Stimulated activated CD8-positive, alpha-beta memory T cell treated with anti-CD3 and anti-CD28 coated beads, Interleukin-15, amount 100 ng/mL, for 48 hours (primary cell): ENCODE measurements around the gene LMF2.

Source experiments
- DNase-seq, 2 donors: peaks; one replicate each; pipeline ENCODE4 v3.0.0-alpha.2; 2020; ENCODE audit warnings: low read depth in 2 of 2

The LMF2 gene

DNA sequence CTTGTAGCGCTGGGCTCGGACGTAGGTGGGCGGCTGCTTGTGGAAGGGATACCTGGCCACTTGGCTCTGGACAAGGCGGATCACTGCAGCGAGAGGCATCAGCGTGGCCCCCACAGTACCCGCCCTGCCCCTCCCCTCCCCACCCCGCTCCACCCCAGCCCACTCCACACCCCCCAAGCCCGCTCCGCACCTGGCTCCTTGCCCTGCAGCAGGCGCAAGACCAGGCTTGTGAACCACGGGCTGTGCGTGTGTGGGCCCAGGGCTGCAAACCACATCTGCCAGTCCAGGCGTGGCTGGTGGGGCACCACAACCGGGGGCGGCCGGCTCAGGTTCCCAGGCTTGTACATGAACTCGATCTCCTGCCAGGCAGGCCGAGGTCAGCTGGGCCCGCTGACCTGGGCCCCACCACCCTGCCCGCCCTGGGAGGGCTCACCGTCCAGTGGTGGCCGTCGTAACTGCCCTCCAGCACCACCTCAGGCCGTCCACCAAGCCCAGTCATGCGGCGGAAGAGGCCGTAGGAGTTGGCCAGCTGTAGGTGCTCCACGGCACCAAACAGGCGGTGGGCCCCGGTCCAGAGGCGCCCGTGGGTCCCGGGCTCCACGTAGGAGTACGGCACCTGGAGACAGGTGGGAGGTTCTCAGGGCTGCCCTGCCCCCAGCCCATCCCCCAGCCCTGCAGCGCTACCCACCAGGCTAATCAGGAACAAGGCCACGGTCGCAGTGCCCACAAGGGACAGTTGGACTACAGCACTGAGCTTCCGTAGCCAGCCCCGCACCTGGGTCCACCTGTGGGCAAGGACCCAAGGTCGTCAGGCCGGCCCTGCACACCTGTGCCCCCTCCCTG, 2.9 kb downstream of the LMF2 start:
- no peak for DNase-seq

DNA sequence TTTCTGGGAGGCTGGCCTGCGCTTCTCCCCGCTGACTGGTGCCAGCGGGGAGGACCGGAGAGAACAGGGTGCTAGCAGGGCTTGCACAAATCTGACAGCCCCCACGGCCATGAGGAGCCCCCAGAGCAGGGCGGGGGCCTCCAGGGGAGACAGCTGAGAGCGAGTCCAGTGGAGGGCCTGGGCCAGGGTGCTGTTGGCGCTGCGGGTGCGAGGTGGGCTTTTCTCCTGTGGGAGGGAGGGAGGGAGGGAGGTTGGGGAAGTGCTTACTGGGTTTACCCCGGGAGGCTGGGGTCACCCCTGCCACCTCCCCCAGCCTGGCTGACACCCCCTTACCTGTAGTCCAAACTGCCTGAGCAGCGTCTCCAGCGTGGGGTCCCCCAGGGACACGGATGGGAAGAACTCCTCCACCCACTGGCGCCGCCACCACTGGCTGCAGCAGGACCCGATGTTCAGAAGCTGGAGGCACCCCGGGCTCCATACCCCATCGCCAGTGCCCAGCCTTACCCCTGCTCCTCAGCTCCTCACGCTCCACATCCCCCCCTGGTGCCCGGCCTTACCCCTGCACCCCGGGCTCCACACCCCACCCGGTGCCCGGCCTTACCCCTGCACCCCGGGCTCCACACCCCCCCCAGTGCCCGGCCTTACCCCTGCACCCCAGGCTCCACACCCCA, 3.9 kb downstream of the LMF2 start:
- DNase-seq = no peak

DNA sequence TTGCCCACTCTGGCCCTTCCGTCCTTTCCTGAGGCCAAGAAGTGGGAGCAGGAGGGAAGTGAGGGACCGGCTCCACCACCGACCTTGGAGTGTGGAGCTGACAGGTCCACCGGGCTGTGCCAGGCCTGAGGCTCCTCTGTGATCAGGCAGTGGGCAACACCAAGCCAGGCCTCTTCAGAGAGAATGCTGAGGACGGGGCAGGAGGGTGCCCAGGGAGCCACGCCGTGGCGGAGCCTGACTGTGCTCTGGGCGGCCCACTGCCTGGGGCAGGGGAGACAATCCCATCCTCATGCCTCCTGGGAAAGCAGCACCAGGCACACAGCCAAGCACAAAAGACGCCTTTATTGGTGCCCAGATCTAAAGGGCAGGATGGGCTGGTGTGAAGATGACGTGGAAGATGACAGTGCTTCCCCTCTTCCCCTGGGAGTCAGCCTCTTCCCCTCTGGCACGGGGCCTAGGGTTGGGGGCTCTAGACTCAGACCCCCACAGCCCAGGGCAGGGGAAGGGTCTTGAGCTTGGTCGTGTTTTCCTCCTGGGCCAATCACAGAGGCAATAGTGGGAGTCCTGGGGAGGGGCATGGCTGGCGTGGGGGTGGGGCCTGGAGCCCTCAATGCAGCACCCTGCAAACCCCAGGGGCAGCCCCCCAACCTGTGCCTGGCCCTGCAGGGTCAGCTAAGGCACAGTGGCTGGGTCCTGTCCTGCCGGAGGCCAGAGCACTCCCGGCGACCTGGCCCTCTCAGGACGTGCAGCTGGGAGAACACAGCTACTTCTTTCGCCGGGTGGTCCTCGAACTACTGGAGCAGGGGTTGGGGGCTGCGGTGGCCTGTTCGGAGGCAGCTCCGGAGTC, 4.7 kb downstream of the LMF2 start:
- no peak for DNase-seq

DNA sequence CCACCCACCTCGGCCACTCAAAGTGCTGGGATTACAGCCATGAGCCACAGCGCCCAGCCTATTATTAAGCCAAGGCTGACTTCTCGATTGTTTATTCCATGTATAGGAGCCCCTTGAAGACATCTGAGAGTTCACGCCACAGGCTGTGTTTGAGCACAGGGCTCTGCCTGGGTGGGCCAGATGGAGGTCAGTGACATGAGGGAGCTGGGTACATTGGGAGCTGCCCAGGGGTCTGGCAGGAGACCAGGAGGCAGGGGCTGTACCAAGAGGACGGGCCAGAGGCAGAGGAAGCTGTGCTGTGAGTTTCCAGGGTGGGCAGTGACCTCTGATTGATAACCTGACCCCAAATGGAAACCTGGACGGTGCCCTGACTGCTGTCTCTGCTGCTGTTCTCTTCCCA, 5.4 kb downstream of the LMF2 start:
- no peak for DNase-seq

DNA sequence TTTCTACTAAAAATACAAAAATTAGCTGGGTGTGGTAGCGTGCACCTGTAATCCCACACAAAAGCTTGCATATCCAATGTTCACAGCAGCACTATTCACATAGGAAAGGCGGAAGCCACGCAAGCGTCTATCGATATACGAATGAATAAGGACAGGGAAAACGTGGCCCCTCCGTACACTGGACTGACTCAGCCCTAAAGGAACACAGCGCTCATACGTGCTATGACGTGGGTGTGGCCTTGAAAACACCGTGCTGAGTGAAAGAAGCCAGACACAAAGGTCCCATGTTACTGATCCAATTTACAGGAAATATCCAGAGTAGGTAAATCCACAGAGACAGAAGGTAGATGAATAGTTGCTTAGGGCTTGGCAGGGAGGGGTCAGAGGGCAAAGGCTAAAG, 7.0 kb downstream of the LMF2 start:
- DNase-seq = no peak

DNA sequence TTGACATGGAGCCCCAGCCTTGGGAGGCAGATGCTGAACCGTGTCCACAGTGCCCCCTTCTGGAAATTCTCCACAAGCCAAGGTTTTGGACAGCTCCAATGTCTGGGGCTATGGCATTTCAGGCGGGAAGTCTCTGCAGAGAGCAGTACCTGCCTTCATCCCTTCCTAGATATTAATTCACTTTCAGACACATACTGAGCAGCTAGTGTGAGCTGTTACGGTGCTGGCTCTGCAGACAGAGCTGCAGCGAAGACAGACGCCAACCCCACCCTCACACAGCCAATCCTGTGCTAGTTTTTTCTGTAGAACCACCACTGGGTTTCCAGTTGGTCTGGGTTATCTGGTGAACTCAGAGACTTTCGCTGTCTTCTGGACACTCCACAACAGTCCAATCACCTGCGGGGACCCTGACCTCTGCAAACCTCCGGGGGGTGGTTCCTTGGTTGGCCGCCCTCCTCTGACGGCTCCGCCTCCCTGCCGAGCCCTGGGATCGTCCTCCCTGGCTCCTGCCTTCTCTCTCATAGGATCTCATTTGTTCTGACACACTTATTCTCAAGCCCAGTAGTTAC, 9.1 kb downstream of the LMF2 start:
- DNase-seq = peak in 1 of 2 donors; percentile 46

DNA sequence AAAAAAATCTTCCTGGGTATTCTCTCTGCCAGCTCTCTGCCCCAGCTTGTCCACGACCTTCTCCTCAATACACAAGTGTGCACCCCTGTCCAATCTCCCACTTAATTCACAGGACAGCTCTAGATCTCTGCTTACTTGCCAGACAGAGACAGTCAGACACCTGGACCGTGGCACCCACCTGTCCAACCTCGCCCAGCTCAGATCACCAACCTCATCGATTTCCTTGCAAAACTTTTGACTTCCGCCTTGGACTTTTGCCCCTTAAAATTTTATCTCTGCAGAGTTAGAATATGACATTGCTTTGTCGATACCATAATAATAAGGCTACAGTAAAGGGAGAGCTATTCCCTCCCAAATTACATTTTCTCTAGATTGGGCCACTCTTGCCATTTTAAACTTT, 10.4 kb downstream of the LMF2 start:
- no peak for DNase-seq

DNA sequence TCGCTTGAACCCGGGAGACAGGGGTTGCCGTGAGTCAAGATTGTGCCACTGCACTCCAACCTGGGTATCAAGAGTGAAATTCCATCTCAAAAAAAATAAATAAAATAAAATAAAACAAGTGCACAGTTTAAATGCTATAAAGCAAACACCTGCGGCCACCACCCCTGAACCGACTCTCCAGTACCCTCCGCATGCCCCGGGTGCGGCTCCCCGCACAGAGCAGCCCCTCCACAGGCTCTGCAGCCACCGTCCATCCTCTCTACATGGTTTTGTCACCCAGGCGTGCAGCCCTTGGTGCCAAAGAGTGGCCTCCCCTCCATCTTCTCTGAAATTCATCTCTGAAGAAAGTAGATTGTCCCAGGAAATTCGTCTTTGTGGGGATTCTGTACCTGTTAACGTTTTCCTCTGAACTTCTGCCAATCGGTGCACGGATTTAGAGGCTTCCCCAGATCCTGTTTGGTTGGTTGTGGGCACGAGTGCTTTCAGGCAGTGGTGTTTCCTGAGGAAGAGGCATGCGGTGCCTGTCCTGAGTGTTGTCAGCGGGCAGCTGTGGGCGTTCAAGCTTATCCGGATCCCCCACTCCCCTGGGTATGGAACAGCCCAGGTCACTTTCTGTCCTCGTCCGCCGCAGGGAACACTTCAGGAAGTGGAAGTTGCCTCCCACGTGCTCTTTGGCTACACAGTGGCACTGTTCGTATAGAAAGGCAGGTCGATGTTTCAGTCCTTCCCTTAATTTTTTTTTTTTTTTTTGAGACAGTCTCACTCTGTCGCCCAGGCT, 16.8 kb downstream of the LMF2 start:
- no peak for DNase-seq

DNA sequence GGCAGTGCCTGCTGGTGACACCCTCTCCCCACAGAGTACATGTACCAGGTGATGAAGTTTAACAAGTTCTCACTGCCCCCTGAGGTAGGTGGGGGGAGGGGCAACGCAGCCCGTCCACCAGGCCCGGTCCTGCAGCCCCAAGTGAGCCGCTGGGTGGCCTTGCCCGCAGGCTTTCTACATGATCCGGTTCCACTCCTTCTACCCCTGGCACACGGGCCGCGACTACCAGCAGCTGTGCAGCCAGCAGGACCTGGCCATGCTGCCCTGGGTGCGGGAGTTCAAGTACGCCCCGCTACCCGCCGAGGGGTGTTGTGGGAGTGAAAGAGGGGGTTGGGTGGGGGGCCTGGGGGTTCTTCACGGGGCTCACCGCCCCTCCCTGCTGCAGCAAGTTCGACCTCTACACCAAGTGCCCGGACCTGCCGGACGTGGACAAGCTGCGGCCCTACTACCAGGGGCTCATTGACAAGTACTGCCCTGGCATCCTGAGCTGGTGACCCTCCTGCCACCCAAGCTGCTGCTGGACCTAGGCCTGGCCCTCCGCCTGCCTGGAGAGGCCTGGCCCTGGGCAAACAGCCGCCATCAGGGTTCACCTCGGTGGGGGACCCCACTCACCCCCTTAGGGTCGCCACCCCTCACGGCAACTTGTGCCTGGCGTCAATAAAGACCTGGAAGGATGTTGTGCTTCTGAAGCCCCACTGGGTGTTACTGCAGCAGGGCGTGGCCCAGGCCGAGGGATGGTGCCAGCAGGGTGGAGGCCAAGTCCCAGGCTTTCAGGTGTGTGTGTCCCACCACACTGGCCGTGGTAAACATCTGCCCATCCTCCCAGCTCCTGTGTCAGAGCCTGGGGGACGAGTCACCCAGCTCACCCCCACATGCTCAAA, 17.9 kb downstream of the LMF2 start:
- DNase-seq = no peak

DNA sequence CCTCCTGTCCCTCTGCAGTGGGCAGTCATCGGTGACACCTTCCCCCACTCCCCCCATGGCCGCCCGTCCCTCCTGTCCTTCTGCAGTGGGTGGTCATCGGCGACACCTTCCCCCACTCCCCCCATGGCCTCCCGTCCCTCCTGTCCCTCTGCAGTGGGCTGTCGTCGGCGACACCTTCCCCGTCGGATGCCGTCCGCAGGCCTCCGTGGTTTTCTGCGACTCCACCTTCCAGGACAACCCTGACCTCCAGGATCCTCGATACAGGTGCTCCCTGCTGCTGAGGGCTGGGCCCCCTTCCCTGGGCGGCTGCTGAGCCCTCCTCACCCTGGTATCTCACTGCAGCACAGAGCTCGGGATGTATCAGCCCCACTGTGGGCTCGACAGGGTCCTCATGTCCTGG, 18.6 kb downstream of the LMF2 start:
- no peak for DNase-seq

DNA sequence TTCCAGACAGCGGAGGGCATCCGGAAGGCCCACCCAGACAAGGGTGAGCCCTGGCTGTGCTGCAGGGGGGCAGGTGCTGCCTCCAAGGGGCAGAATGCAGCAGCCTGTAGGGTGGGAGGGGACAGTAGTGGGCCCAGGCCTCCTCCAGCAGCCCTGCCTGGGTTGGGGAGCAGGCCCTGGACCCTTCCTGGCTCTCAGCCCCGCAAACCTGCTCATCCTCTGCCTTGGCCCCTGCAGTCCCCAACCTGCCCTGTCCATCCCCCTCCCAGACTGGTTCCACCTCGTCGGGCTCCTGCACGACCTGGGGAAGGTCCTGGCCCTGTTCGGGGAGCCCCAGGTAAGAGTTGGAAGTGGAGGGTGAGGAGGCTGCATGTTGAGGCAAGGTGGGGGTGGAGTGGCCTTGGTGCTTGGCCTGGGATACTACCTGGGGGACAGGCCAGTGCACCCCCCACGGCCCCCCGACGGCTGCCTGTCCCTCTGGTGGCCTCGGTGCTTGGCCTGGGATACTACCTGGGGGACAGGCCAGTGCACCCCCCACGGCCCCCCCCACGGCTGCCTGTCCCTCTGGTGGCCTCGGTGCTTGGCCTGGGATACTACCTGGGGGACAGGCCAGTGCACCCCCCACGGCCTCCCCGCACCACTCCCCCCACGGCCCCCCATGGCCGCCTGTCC, 19.4 kb downstream of the LMF2 start:
- no peak for DNase-seq

DNA sequence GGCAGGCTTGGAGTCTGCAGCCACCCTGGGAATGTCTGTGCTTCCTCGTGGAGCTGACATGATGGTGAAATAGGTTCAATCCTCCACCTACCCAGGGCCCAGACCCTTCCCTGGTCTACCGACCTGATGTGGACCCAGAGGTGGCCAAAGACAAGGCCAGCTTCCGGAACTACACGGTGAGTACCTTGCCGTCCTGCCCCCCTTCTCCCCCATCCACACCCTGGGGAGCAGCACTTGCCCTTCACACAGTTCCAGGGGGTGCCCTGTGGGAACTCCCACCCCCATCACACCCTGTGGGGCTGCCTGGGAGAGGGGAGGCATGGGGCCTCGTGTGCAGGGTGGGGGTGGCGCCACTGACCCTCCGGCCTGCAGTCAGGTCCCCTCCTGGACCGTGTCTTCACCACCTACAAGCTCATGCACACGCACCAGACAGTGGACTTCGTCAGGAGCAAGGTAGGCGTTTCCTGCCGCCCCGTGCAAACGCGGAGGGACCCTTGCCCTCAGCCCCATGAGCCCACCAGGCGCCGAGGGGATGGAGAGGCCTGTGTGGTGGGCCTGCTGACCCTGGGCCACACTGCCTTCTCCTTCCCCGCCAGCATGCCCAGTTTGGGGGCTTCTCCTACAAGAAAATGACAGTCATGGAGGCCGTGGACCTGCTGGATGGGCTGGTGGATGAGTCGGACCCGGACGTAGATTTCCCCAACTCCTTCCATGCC, 20.1 kb downstream of the LMF2 start:
- no peak for DNase-seq

DNA sequence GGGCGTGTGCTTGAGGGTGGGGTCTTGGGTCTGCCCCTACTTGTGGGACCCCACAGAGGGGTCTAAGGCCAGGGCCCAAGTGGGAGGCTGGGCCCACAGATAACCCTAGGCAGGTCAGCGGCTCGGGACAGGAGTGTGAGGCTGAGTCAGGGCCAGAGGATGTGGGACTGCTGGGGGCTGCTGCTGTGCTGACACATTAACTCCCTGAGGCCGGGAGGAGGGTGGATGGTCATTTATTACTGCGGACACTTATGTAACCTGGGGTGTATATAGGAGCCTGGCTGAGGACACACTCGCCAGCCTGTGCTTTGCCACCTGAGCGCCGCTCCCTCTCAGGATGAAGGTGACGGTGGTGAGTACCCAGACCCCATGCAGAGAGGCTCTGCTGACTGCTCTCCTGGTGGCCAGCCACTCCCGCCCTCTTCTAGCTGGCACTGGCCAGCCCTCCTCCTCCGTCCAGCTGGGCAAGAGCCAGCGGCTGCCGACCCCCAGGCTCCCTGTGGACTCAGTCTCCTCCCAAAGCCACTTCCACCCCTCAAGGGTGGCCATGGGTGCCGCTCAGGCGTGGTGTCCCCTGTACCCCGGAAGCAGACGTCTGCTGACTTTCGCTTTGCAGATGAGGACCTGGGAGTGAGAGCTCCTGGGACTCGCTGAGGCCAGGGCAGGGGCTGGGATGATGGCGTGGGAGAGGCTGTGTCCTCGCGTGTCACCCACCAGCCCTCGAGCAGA, 20.8 kb downstream of the LMF2 start, which contains the start of gene MIOX:
TSS of gene MIOX (plus strand) at position 299 of the 729 bp plus-strand sequence. CDS start at position 338, 39 bp downstream.
- no peak for DNase-seq

DNA sequence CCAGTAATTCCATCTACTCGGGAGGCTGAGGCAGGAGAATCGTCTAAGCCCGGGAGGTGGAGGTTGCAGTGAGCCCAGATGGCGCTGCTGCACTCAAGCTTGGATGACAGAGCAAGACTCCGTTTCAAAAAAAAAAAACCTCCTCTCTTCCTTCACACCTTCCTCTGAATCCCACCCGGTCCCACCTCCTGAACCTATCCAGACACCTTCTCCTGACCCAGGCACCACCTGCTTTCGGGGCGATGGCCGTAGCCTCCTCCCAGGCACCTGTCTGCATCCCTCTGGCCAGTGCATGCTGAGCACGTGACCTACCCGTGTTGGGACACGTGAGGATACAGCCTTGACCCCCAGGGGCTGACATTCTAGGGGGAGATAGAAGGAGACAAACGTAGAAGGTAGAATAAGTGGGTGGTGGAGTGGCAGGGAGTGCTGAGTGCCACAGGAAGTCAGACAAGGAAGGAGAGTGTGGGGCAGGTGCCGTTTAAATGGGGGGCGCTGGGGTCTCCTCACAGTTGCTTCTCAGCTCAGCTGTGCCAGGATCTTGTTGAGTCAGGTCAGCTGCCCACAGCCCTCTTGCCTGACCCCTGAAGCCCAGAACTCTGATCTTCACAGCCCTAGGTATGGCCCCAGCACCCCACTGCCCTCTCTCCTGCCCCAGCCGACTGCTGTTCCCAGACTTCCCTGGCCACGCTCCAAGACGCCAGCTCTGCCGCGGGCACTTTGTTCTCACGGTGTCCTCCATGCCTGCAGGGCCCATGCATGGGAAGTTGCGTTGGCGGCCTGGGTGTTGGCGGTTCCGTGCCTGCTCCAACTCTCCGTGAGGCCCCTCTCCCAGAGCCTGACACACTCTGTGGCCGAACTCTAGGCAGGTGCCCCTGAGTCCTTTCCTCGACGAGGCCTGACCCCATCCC, 22.0 kb downstream of the LMF2 start:
- DNase-seq = no peak

DNA sequence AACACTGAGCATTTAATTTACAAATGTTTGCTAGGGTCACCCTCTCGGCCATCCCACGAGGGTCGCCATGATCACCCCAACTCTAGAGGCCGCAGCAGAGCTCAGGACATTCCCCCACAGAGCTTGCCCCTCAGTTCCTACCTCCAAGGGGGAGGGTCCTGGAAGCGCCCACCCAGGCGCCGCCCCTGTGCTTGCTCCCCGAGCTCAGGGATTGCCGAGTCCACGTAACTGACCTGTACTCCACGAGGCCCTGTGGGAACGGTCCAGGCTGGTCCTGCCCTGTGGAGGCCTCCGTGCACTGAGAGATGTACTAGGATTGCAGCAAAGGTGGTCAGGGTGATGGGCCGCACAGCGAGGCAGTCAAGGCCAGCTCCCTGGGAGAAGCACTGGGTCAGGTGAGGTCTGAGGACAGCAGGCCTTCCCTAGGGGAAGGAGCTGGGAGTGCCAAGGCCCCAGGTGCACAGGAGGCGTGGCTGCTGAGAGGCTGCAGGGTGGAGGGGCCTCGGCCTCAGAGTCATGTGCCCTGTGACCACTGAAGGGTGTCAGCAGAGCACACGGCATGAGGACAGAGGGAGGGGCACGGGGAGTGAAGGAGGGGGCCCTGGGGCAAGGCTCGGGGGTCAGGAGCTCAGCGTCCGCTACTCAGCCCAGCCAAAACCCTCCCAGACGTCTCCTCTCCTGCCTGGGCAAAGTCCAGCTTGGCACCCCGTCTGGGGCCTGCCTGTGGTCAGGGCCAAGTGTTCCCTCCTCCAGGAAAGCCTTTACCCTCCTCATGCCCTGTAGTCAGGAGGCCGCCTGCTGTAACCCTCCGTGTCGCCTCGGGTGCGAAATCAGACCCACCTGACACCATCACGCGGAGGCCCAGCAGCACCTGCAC, 23.3 kb downstream of the LMF2 start:
- no peak for DNase-seq

DNA sequence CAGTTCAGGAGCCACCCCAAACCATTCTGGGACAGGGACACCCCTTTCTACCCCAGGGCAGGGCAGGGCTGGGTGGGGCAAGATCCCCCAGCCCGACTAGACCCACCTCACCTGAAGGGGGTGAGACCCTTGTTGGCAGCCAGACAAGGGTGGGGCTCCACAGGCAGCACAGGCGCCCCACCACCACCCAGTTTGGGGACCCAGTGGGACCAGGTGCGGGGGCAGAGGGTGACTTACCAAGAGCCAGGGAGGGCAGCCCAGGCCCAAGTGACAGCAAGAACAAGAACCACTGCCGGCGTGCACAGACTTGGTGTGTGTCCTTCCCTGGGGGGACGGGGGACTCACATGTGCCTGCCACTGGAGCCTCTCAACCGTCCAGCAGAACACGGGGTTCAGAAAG, 23.9 kb downstream of the LMF2 start:
- no peak for DNase-seq
